Heart left ventricle (tissue), 16 donors: ENCODE data around the gene CCDC18. TPM values are rescaled to one million over a fixed set of nuclear protein-coding genes. Genes with fewer than 3 reads are reported as not detected.
"Not testable (repeated sequence)": the region's sequence is repeated elsewhere in the genome, so short reads cannot be mapped to it uniquely, and the experiment has no call there.

Experiments used
- ATAC-seq, 4 donors: fragments of 200-7000 bp; cut with Tn5 transposase; one replicate each; pipeline ENCODE4 v1.9.1; 2020 to 2022; ENCODE audit warnings: moderate library complexity in 4 of 4, mild to moderate bottlenecking in 3 of 4, moderate number of reproducible peaks in 1 of 4
- DNase-seq, 5 donors: peaks; one replicate each; pipeline ENCODE4 v3.0.0-alpha.2; 2020
- H3K27ac ChIP-seq, 12 donors: fragments of 200-600 bp; sonication (generic) in 4 of 12; one replicate each; pipeline versions ENCODE4 v1.5.0 to v1.8.0; 2016 to 2022; ENCODE audit warnings: mild to moderate bottlenecking in 2 of 12
- H3K27me3 ChIP-seq, 9 donors: fragments of 200-600 bp; sonication (generic) in 2 of 9; one replicate each; pipeline versions ENCODE4 v1.5.1 to v1.8.0; 2016 to 2022; ENCODE audit warnings: mild to moderate bottlenecking in 3 of 9
- H3K36me3 ChIP-seq, 9 donors: fragments of 200-600 bp; sonication (generic) in 2 of 9; one replicate each; pipeline versions ENCODE4 v1.5.0 to v1.8.0; 2018 to 2022; ENCODE audit warnings: mild to moderate bottlenecking in 2 of 9
- H3K4me1 ChIP-seq, 12 donors: fragments of 200-600 bp; sonication (generic) in 4 of 12; one replicate each; pipeline versions ENCODE4 v1.5.0 to v1.8.0; 2016 to 2022; ENCODE audit warnings: mild to moderate bottlenecking in 3 of 12
- H3K4me3 ChIP-seq, 12 donors: fragments of 200-600 bp; sonication (generic) in 4 of 12; one replicate each; pipeline versions ENCODE4 v1.5.0 to v1.8.0; 2017 to 2022; ENCODE audit warnings: mild to moderate bottlenecking in 9 of 12, moderate library complexity in 4 of 12
- H3K9me3 ChIP-seq, 12 donors: fragments of 200-600 bp; sonication (generic) in 4 of 12; one replicate each; pipeline versions ENCODE4 v1.5.0 to v1.8.0; 2016 to 2022; ENCODE audit warnings: mild to moderate bottlenecking in 1 of 12
- CTCF ChIP-seq, 12 donors: fragments of 200-600 bp; sonication (generic) in 4 of 12; IDR thresholded peaks; one replicate each; pipeline versions ENCODE4 v1.5.0 to v1.8.0; 2018 to 2022; ENCODE audit warnings: antibody characterized with exemption in 12 of 12, mild to moderate bottlenecking in 5 of 12
- POLR2A ChIP-seq, 2 donors: fragments of 450-650 bp; IDR thresholded peaks; one replicate each; pipeline ENCODE4 v1.6.1; 2017; ENCODE audit warnings: antibody characterized with exemption in 2 of 2, mild to moderate bottlenecking in 2 of 2, moderate library complexity in 2 of 2
- WGBS, 4 donors: extraction: QIAGEN DNeasy Blood & Tissue Kit in 2 of 4; methylation state at CpG; one replicate each; pipeline versions ENCODE4 v1.1.5 to v1.1.7; 2013 to 2018; 5-methylcytosine and 5-hydroxymethylcytosine counted together
- intact Hi-C, 10 donors: fragments of 100-400 bp; cut with DNase I; formaldehyde crosslinking; loops; one replicate each; pipeline versions ENCODE4 v1.11.1 to v1.14.2; 2022
- polyA plus RNA-seq, 2 donors: library from polyadenylated mRNA; stranded (reverse); fragments of 200-250 nt; gene quantifications; one replicate each; pipeline ENCODE4 v1.2.3, GENCODE V29; 2013
- total RNA-seq, 9 donors: library from RNA; depleted of rRNA in 2 of 9; stranded (reverse); fragments of >200 nt in 2 of 9; fragmentation: NEBNext Ultra II Directional in 3 of 9; extraction: Animal tissue kit (Norgen Biotek cat#: 25700) in 3 of 9; gene quantifications; one replicate each; pipeline versions ENCODE4 v1.1.0 to v1.2.4, GENCODE V29; 2016 to 2023
- donor health status: ischemic (EF 13 %, LVEDD 7.1; RV severe dilation, severe dysfunction).
- donor health status: healthy with polysubstance abuse.
- donor health status: DM: no; HTN: yes; CAD: no.
- donor health status: DM: no; HTN: no; CAD: no.
- donor health status: ischemic (EF 25% LVEDD 6.9; RV normal size, moderate dysfunction).
- donor health status: ischemic (EF 25% LVEDD 5.7; RV mildly dilated, moderate dysfunction).
- donor health status: healthy.
- donor health status: DM: yes; HTN: yes; CAD: no.
- donor health status: ischemic (EF 35%, LVEDD 5.7; RV mildly dilated, moderate dysfunction).
- donor health status: nonischemic (EF 11% LVEDD 7.7; RV severe dilation, severe dysfunction).
- donor health status: DM: yes; HTN: yes; CAD: no.
- donor health status: PGD.
- donor health status: ischemic (EF 29% LVEDD 5.4; RV normal size, mild dysfunction).
- donor health status: nonischemic (EF 23%, LVEDD 6.1; RV moderate dilation, normal function).

CCDC18 gene
- total and polyA plus RNA-seq, 11 donors, result 1.7 to 8.9 (median 3.4) TPM

- peaks cover 0 to 34% (median 3%) of the 10 kb centered on the region in 12 donors for H3K9me3 ChIP-seq
- H3K27me3 ChIP-seq, result no peaks in the 10 kb centered on the region
- peaks cover 0 to 28% (median 2%) of the 10 kb centered on the region in 12 donors for H3K4me1 ChIP-seq
- no peak overlapping the region for H3K27ac ChIP-seq
- intact Hi-C loops, result no loop called here
- DNase-seq, result no peak
- peaks cover 0 to 6% (median 0%) of the 10 kb centered on the region in 9 donors for H3K36me3 ChIP-seq
- TF ChIP-seq CTCF (IDR thresholded peaks at IDR 0.05) (no peak), POLR2A (IDR thresholded peaks at IDR 0.05) (no peak)
- no peak for ATAC-seq
- H3K4me3 ChIP-seq, result no peak overlapping the region
Measured at GRCh38 chr1:93167006-93167405, 13.5 kb upstream of the CCDC18 start.

- not testable (repeated sequence) for H3K4me3 ChIP-seq, H3K36me3 ChIP-seq, H3K27me3 ChIP-seq, H3K27ac ChIP-seq, ATAC-seq
- intact Hi-C loops, result loop anchor here in 1 of 10 donors (10.0 kb wide), 1 partner anchor 95 kb away; the partner anchor contains the start of gene MTF2
- Histone ChIP-seq H3K9me3 (peaks cover 0 to 35% (median 3%) of the 10 kb centered on the region in 12 donors), H3K4me1 (peaks cover 0 to 24% (median 8%) of the 10 kb centered on the region in 12 donors)
- DNase-seq, result peak in 1 of 5 donors; percentile 52
- 97 to 100% (median 98%) methylated on average over 31 to 36 of the region's 36 CpGs for WGBS, 4 donors
Measured at GRCh38 chr1:93170141-93170678, 10.3 kb upstream of the CCDC18 start.

DNA sequence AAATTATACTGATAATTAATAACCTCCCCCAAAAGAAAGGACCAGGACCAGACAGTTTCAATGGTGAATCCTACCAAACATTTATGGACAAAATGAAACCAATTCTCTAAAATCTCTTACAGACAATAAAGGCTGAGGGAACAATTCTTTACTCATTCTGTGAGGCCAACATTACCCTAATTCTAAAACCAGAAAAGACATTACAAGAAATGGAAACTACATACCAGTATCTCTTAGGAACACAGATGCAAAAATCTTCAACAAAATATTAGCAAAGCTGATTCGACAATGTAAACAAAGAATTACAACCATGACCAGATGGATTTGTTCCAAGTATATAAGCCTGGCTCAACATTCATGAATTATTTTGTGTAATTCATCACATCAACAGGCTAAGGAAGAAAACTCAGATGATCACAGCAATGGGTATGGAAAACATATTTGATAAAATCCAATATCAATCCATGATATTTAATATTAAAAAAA lies 8.9 kb upstream of the CCDC18 start:
- no peak for ATAC-seq
- no peak overlapping the region for H3K27ac ChIP-seq
- intact Hi-C loops, result loop anchor here in 1 of 10 donors (10.0 kb wide), 1 partner anchor 97 kb away; the partner anchor contains the start of gene MTF2
- no peaks in the 10 kb centered on the region for H3K27me3 ChIP-seq
- H3K4me3 ChIP-seq, result no peak overlapping the region
- TF ChIP-seq CTCF (IDR thresholded peaks at IDR 0.05) (no peak), POLR2A (IDR thresholded peaks at IDR 0.05) (no peak)
- 82 to 91% (median 85%) methylated on average over 1 of the region's 1 CpG for WGBS, 4 donors
- peaks cover 0 to 10% (median 1%) of the 10 kb centered on the region in 9 donors for H3K36me3 ChIP-seq
- no peak for DNase-seq
- peaks cover 0 to 29% (median 3%) of the 10 kb centered on the region in 12 donors for H3K9me3 ChIP-seq
- H3K4me1 ChIP-seq, result peaks cover 0 to 27% (median 11%) of the 10 kb centered on the region in 12 donors

DNA sequence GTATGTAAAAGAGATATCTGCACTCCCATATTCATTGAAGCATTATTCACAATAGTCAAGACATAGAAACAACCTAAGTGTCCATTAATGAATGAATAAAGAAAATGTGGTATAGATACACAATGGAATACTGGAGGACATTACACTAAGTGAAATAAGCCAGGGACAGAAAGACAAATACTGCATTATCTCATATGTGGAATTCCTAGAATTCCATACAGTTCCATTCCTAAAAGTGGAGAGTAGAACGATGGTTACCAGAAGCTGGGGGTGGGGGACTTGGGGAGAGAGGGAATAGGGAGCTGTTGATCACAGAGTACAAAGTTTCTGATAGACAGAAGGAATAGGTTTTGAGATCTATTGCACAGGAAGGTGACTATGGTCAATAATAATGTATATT lies 7.7 kb upstream of the CCDC18 start:
- 14 to 27% (median 19%) methylated on average over 1 of the region's 1 CpG for WGBS, 4 donors
- Histone ChIP-seq H3K27ac (no peak overlapping the region), H3K4me3 (no peak overlapping the region), H3K27me3 (no peaks in the 10 kb centered on the region), H3K36me3 (peaks cover 0 to 8% (median 0%) of the 10 kb centered on the region in 9 donors), H3K9me3 (peaks cover 0 to 17% (median 0%) of the 10 kb centered on the region in 12 donors), H3K4me1 (peaks cover 0 to 39% (median 21%) of the 10 kb centered on the region in 12 donors)
- ATAC-seq, result no peak
- intact Hi-C loops, result loop anchor here in 1 of 10 donors (10.0 kb wide), 1 partner anchor 98 kb away; the partner anchor contains the start of gene MTF2
- DNase-seq, result no peak
- TF ChIP-seq CTCF (IDR thresholded peaks at IDR 0.05), result no peak
- TF ChIP-seq POLR2A (IDR thresholded peaks at IDR 0.05), result no peak

- intact Hi-C loops, result loop anchor here in 3 of 10 donors (5.0 to 10.0 kb wide), 3 partner anchors 92 to 100 kb away; partner anchors contain the start of gene MTF2 (in 2 of the 3)
- DNase-seq, H3K27me3 ChIP-seq, H3K9me3 ChIP-seq, ATAC-seq, H3K36me3 ChIP-seq, H3K4me3 ChIP-seq, H3K27ac ChIP-seq: not testable (repeated sequence)
- H3K4me1 ChIP-seq, result peaks cover 0 to 51% (median 31%) of the 10 kb centered on the region in 12 donors
- 95 to 99% (median 97%) methylated on average over 3 of the region's 3 CpGs for WGBS, 4 donors
Measured at GRCh38 chr1:93174638-93175037, 5.9 kb upstream of the CCDC18 start.
